HFF-Myc (cell line): ENCODE results near the gene TMEM222.
A peak's percentile ranks its signal among the peaks of the same experiment; 100 is the strongest.

Source experiments
- DNase-seq: peaks from one replicate; pipeline ENCODE4 v3.0.0-alpha.2; 2011; ENCODE audit warnings: low read depth; ENCODE audit errors: extremely low read depth
- H3K4me3 ChIP-seq: replicated peaks from 2 replicates; pipeline ENCODE4 v1.5.1; 2011; ENCODE audit warnings: low read depth, mild to moderate bottlenecking, control low read depth, low read length
- CTCF ChIP-seq: IDR thresholded peaks from 2 replicates; pipeline ENCODE4 v1.5.1; 2012; ENCODE audit warnings: mild to moderate bottlenecking, low read depth, low read length, control low read depth; ENCODE audit errors: missing control alignments

TMEM222 gene

GRCh38 chr1:27339213-27339612 lies 17.2 kb downstream of the TMEM222 start:
- no peak for DNase-seq
- no peak for TF ChIP-seq CTCF
- no peak overlapping the region for H3K4me3 ChIP-seq

GRCh38 chr1:27341525-27342252 lies 19.7 kb downstream of the TMEM222 start, which contains the start of gene SYTL1:
Gene SYTL1 (plus strand): TSS chr1:27342022. CDS start chr1:27345335, 3,313 bp downstream.
- peak within 1 kb of the TSS; percentile 27 for H3K4me3 ChIP-seq
- TF ChIP-seq CTCF: no peak
- no peak for DNase-seq

GRCh38 chr1:27342391-27342777 lies 20.4 kb downstream of the TMEM222 start:
- H3K4me3 ChIP-seq: peak overlapping the region; percentile 27
- no peak for DNase-seq
- no peak for TF ChIP-seq CTCF

GRCh38 chr1:27342778-27343638 lies 21.0 kb downstream of the TMEM222 start:
- DNase-seq: no peak
- H3K4me3 ChIP-seq: no peak overlapping the region
- TF ChIP-seq CTCF: no peak

- TF ChIP-seq CTCF: no peak
- no peak overlapping the region for H3K4me3 ChIP-seq
- no peak for DNase-seq
Observed at GRCh38 chr1:27343639-27344025, 21.7 kb downstream of the TMEM222 start.

GRCh38 chr1:27345272-27345671 lies 23.3 kb downstream of the TMEM222 start:
- no peak for TF ChIP-seq CTCF
- no peak overlapping the region for H3K4me3 ChIP-seq
- no peak for DNase-seq
